Activated CD4-positive, alpha-beta T cell treated with anti-CD3 and anti-CD28 coated beads for 36 hours (primary cell): ENCODE results near the gene FAM135A. TPM values are rescaled to one million over a fixed set of nuclear protein-coding genes. Genes with fewer than 3 reads are reported as not detected.
"Not testable (repeated sequence)": the region's sequence is repeated elsewhere in the genome, so short reads cannot be mapped to it uniquely, and the experiment has no call there.

Experiments used
- ATAC-seq: fragments of 200-7000 bp; cut with Tn5 transposase; one replicate; pipeline ENCODE4 v1.10.0; 2021; ENCODE audit warnings: mild to moderate bottlenecking, moderate library complexity
- CTCF ChIA-PET: fragments of 350-600 bp; sonication (Branson Sonifier 250); formaldehyde crosslinking; loops from one replicate; lab custom pipeline; 2021; ENCODE audit warnings: antibody characterized with exemption; lab: Charles Lee
- POLR2A ChIA-PET: fragments of 350-600 bp; sonication (Branson Sonifier 250); formaldehyde crosslinking; loops from one replicate; lab custom pipeline; 2021; ENCODE audit warnings: antibody characterized with exemption, inconsistent platforms; lab: Charles Lee
- DNase-seq: peaks from one replicate; pipeline ENCODE4 v3.0.0-alpha.2; 2020
- H3K27ac Mint-ChIP-seq: one replicate; pipeline ENCODE4 v1.8.0; 2021; ENCODE audit warnings: mixed read lengths
- H3K27me3 Mint-ChIP-seq: one replicate; pipeline ENCODE4 v1.8.0; 2021; ENCODE audit warnings: mixed read lengths
- H3K36me3 Mint-ChIP-seq: one replicate; pipeline ENCODE4 v1.8.0; 2021; ENCODE audit warnings: low read depth, mixed read lengths
- H3K4me1 Mint-ChIP-seq: one replicate; pipeline ENCODE4 v1.8.0; 2021; ENCODE audit warnings: mixed read lengths
- H3K4me3 Mint-ChIP-seq: one replicate; pipeline ENCODE4 v1.8.0; 2021; ENCODE audit warnings: mild to moderate bottlenecking, moderate library complexity, mixed read lengths
- H3K9me3 Mint-ChIP-seq: one replicate; pipeline ENCODE4 v1.8.0; 2021; ENCODE audit warnings: low read depth, mixed read lengths
- intact Hi-C, 2 experiments: fragments of 100-400 bp; cut with DNase I in 1 of 2; cut with micrococcal nuclease in 1 of 2; formaldehyde crosslinking; loops; one replicate each; pipeline versions ENCODE4 v1.14.2 to v1.15.1; 2022 to 2024; cut with DNase I, micrococcal nuclease
- total RNA-seq, 2 experiments: library from RNA; stranded (reverse); gene quantifications; one replicate each; pipeline ENCODE4 v1.2.3, GENCODE V29; 2021

FAM135A gene
- total RNA-seq, 2 experiments from 2014 or later = 7.6 to 7.8 TPM

DNA sequence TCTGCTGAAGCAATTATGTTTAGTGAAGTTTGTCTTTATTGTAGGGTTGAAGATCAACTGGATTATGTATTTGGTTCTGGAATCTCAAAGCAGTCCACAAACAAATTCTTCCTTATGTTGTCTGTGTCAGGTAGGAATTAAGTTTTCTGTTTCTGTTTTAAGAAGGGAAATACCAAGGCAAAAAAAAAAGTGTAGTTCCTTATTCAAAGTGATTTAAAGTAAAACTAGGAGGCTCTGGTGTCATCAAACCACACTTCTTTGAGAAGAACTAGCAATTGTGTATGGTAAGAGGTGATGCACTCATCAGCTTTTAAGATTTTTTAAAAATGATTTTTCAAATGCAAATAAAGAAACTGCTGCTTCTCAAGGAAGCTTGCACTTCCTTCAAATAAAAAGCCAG is 1.9 kb downstream of the FAM135A start:
- Mint-ChIP-seq H3K27ac (no peak overlapping the region), H3K9me3 (no peaks in the 10 kb centered on the region), H3K4me1 (peaks cover 26% of the 10 kb centered on the region), H3K27me3 (no peaks in the 10 kb centered on the region), H3K36me3 (peaks cover 8% of the 10 kb centered on the region), H3K4me3 (peak overlapping the region; percentile 37)
- intact Hi-C loops = no loop called here
- DNase-seq (no peak), ATAC-seq (no peak)
- ChIA-PET CTCF (no interaction called here), POLR2A (no interaction called here)

- no peak for ATAC-seq
- no peak overlapping the region for H3K27ac Mint-ChIP-seq
- H3K9me3 Mint-ChIP-seq = no peaks in the 10 kb centered on the region
- DNase-seq = no peak
- H3K36me3 Mint-ChIP-seq = peaks cover 8% of the 10 kb centered on the region
- H3K4me3 Mint-ChIP-seq = no peak overlapping the region
- intact Hi-C loops = no loop called here
- H3K4me1 Mint-ChIP-seq = peaks cover 26% of the 10 kb centered on the region
- POLR2A ChIA-PET = no interaction called here
- CTCF ChIA-PET = no interaction called here
- no peaks in the 10 kb centered on the region for H3K27me3 Mint-ChIP-seq
These were observed 2.4 kb downstream of the FAM135A start for GRCh38 chr6:70415660-70416059.

DNA sequence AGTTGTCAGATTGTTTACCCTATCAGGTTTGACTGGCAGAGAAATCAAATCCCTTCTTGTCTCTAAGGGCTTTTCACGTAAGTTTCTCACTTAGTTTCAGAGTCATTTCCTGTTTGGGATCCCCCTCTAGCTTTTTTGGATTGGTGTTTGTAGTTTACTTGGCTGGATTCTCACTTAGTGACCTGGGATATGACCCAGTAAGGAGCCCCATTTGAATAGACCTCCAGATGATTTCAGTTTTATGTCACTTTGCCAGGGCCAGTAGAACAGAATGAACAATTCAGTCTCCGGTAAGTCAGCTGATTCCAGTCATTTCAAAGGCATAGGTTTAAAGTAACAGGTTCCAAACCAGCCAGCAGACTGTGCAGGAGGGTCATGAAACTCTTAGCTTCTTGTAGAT is 8.2 kb downstream of the FAM135A start:
- POLR2A ChIA-PET = no interaction called here
- H3K27ac Mint-ChIP-seq = peak overlapping the region; percentile 24
- H3K4me1 Mint-ChIP-seq = peaks cover 2% of the 10 kb centered on the region
- peaks cover 9% of the 10 kb centered on the region for H3K36me3 Mint-ChIP-seq
- ATAC-seq (no peak), DNase-seq (no peak)
- intact Hi-C loops = no loop called here
- H3K9me3 Mint-ChIP-seq = no peaks in the 10 kb centered on the region
- H3K27me3 Mint-ChIP-seq = no peaks in the 10 kb centered on the region
- CTCF ChIA-PET = interaction anchor here (1.1 to 1.3 kb wide), 2 partner anchors 50 to 52 kb away, joined by 3 read pairs; no protein-coding TSS in a partner anchor
- no peak overlapping the region for H3K4me3 Mint-ChIP-seq

DNA sequence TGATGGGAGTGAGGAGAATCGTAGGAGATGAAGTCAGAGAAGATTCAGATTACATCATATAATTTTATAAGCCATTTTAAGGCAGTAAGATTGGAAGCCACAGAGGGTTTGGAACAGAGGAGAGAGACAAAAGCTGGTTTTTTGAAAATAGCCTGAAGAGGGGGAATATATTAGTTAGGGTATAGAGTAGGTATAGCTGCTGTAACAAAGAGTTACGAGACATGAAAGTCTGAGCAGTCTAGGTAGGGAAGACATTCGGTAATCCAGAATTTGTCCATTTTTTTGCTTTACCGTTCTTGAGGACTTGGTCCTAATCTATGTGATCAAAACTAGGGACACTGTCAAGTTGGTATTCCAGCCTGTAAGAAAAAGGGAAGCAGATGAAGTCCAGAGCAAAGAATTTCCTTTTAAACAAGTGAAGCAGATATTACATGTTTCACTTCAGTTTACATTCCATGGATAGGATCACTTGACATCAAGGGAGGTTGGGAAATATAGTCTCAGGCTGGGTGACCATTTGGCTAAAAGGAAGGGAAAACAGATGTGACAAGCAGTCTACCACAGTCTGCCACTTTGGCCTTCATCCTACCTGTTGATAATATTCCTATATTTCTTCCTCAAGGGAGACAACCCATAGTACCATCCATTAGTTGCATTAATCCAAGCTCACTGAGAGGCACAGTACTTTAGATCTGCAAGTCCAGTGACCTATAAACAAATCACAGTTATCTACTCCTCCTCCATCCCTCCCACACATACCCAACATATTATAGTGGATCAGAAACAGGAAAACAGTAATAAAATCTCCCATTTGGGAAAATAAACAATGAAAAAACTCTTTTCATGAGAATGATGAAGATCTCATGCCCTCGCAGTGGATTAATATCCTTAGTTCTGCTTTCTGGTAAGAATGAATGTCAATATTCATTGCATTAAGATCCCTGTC is 10.2 kb downstream of the FAM135A start:
- DNase-seq = no peak
- POLR2A ChIA-PET = no interaction called here
- no peak for ATAC-seq
- peaks cover 7% of the 10 kb centered on the region for H3K36me3 Mint-ChIP-seq
- no peak overlapping the region for H3K4me3 Mint-ChIP-seq
- no peaks in the 10 kb centered on the region for H3K9me3 Mint-ChIP-seq
- H3K4me1 Mint-ChIP-seq = no peaks in the 10 kb centered on the region
- intact Hi-C loops = no loop called here
- CTCF ChIA-PET = interaction anchor here (0.5 to 2.2 kb wide), 3 partner anchors 47 to 115 kb away, joined by 3 to 5 read pairs (median 4); no protein-coding TSS in a partner anchor
- H3K27me3 Mint-ChIP-seq = no peaks in the 10 kb centered on the region
- H3K27ac Mint-ChIP-seq = no peak overlapping the region

DNA sequence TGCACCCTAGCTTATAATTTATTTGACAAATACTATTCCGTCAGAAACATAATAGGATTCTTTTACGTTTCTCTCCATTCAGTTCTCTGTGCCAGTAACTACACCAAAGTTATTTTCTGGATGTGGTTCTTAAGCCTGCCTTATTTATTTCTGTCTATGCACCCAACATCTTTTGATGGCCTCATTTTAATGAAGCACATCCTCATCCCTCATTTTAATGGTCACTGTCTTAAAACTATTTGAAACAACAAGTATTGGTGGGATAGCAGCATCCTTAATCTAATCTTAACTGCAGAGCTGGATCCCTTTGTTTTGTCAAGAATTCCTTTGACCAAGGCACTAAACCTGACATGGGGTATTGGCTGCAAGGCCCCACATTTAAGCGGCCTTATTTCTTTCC is 11.0 kb downstream of the FAM135A start:
- ATAC-seq (no peak), DNase-seq (no peak)
- POLR2A ChIA-PET = no interaction called here
- Mint-ChIP-seq H3K27me3 (no peaks in the 10 kb centered on the region), H3K4me3 (no peak overlapping the region), H3K4me1 (no peaks in the 10 kb centered on the region), H3K36me3 (peaks cover 9% of the 10 kb centered on the region), H3K9me3 (no peaks in the 10 kb centered on the region), H3K27ac (no peak overlapping the region)
- intact Hi-C loops = no loop called here
- CTCF ChIA-PET = interaction anchor here (0.8 to 2.2 kb wide), 3 partner anchors 41 to 115 kb away, joined by 3 to 5 read pairs (median 3); no protein-coding TSS in a partner anchor

GRCh38 chr6:70436320-70436719 is 23.0 kb downstream of the FAM135A start:
- H3K36me3 Mint-ChIP-seq = peaks cover 9% of the 10 kb centered on the region
- ATAC-seq = no peak
- H3K4me3 Mint-ChIP-seq = no peak overlapping the region
- H3K27ac Mint-ChIP-seq = no peak overlapping the region
- H3K9me3 Mint-ChIP-seq = no peaks in the 10 kb centered on the region
- CTCF ChIA-PET = no interaction called here
- no peaks in the 10 kb centered on the region for H3K4me1 Mint-ChIP-seq
- POLR2A ChIA-PET = interaction anchor here (0.5 to 0.6 kb wide), 2 partner anchors 22 to 859 kb away, joined by 3 read pairs; no protein-coding TSS in a partner anchor
- intact Hi-C loops = no loop called here
- H3K27me3 Mint-ChIP-seq = no peaks in the 10 kb centered on the region
- no peak for DNase-seq

GRCh38 chr6:70445001-70445400 is 31.7 kb downstream of the FAM135A start:
- no peak for ATAC-seq
- Mint-ChIP-seq H3K27me3 (no peaks in the 10 kb centered on the region), H3K4me3 (no peak overlapping the region), H3K36me3 (peaks cover 5% of the 10 kb centered on the region), H3K9me3 (peaks cover 4% of the 10 kb centered on the region), H3K27ac (no peak overlapping the region), H3K4me1 (no peaks in the 10 kb centered on the region)
- intact Hi-C loops = no loop called here
- POLR2A ChIA-PET = no interaction called here
- DNase-seq = no peak
- CTCF ChIA-PET = no interaction called here

- H3K27ac Mint-ChIP-seq, CTCF ChIA-PET, H3K36me3 Mint-ChIP-seq, intact Hi-C loops, H3K4me3 Mint-ChIP-seq, POLR2A ChIA-PET, H3K9me3 Mint-ChIP-seq, DNase-seq, H3K27me3 Mint-ChIP-seq, H3K4me1 Mint-ChIP-seq, ATAC-seq: not testable (repeated sequence)
These were observed 34.2 kb downstream of the FAM135A start for GRCh38 chr6:70447343-70448070.

DNA sequence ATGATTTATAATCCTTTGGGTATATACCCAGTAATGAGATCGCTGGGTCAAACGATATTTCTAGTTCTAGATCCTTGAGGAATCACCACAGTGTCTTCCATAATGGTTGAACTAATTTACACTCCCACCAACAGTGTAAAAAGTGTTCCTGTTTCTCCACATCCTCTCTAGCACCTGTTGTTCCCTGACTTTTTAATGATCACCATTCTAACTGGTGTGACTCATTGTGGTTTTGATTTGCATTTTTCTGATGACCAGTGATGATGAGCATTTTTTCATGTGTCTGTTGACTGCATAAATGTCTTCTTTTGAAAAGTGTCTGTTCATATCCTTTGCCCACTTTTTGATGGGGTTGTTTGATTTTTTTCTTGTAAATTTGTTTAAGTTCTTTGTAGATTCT is 40.6 kb downstream of the FAM135A start:
- ATAC-seq, DNase-seq, POLR2A ChIA-PET, CTCF ChIA-PET, H3K4me3 Mint-ChIP-seq, intact Hi-C loops, H3K4me1 Mint-ChIP-seq, H3K27ac Mint-ChIP-seq, H3K27me3 Mint-ChIP-seq, H3K9me3 Mint-ChIP-seq: not testable (repeated sequence)
- H3K36me3 Mint-ChIP-seq = peaks cover 20% of the 10 kb centered on the region

- DNase-seq = no peak
- Mint-ChIP-seq H3K36me3 (peaks cover 24% of the 10 kb centered on the region), H3K4me1 (no peaks in the 10 kb centered on the region), H3K4me3 (no peak overlapping the region), H3K27ac (no peak overlapping the region), H3K27me3 (no peaks in the 10 kb centered on the region), H3K9me3 (no peaks in the 10 kb centered on the region)
- intact Hi-C loops = no loop called here
- ChIA-PET POLR2A (no interaction called here), CTCF (interaction anchor here (0.7 kb wide), 1 partner anchor 556 kb away, joined by 3 read pairs; no protein-coding TSS in a partner anchor)
- no peak for ATAC-seq
These were observed 43.4 kb downstream of the FAM135A start for GRCh38 chr6:70456735-70457134.

GRCh38 chr6:70459235-70459634 is 45.9 kb downstream of the FAM135A start:
- Mint-ChIP-seq H3K27me3 (no peaks in the 10 kb centered on the region), H3K4me3 (no peak overlapping the region), H3K27ac (no peak overlapping the region), H3K36me3 (peaks cover 15% of the 10 kb centered on the region), H3K9me3 (no peaks in the 10 kb centered on the region), H3K4me1 (no peaks in the 10 kb centered on the region)
- DNase-seq (no peak), ATAC-seq (no peak)
- POLR2A ChIA-PET = no interaction called here
- intact Hi-C loops = no loop called here
- CTCF ChIA-PET = no interaction called here
